Measurements from ENCODE around the gene SMAD5. TPM values are rescaled to one million over a fixed set of nuclear protein-coding genes. Genes with fewer than 3 reads are reported as not detected.

The SMAD5 gene
- total and polyA plus RNA-seq, 2 experiments from 2014 or later = 37.5 to 56.6 TPM

DNA sequence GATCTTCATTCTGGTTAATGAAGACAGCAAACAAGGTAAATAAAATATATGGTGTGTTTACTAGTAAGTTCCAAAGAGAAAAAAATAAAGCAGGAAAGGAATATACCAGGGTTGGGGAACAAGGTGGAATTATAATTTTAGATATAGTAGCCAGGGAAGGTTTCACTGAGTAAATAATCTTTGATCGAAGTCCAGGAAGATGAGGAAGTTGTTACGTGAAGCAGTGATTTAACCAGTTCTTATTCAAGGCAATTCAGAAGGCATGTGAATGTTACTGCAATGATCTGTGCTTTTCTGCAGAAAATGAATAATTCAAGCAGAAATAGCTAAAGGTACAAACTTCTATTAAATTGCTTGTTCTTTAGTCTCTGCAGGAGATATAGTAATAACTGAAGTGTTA, 54.2 kb downstream of the SMAD5 start:
- no peak overlapping the region for H2AFZ ChIP-seq
- Mint-ChIP-seq H3K36me3 (ENCODE audit: low read depth) (peaks cover 16% of the 10 kb centered on the region), H3K9me3 (no peaks in the 10 kb centered on the region), H3K27ac (no peak overlapping the region), H3K4me1 (peaks cover 10% of the 10 kb centered on the region; the same call in 2 of the 3 replicates), H3K27me3 (ENCODE audit: insufficient read depth, low read depth, poor library complexity) (peaks cover 26% of the 10 kb centered on the region), H3K4me3 (no peak overlapping the region)
- DNase-seq (ENCODE audit: low spot score) (no peak), ATAC-seq (no peak)
- H3K4me1 ChIP-seq (ENCODE audit: insufficient read depth) = peaks cover 7% of the 10 kb centered on the region; the same call in 1 of the 2 replicates
- no peak overlapping the region for H3K4me3 ChIP-seq
- no peak overlapping the region for H3K27ac ChIP-seq (ENCODE audit: low read depth)
- 0 out of 2 replicates have a peak, but pooled peaks cover 6% of the 10 kb centered on the region for H3F3A ChIP-seq (replicated peaks; ENCODE audit: low read depth)
- no peaks in the 10 kb centered on the region for H3K36me3 ChIP-seq (ENCODE audit: insufficient read depth)
- TF ChIP-seq NANOG (IDR thresholded peaks at IDR 0.05; ENCODE audit: borderline replicate concordance) (no peak), ZNF331 (CRISPR knock-in tag; IDR thresholded peaks at IDR 0.05; ENCODE audit: low read depth) (no peak), STAT1 (IDR thresholded peaks at IDR 0.05; ENCODE audit: unreplicated experiment) (no peak), REST (IDR thresholded peaks at IDR 0.05; ENCODE audit: unreplicated experiment) (no peak), CREB1 (CRISPR knock-in tag; IDR thresholded peaks at IDR 0.05; ENCODE audit: low read depth) (no peak), EZH2 (IDR thresholded peaks at IDR 0.05; ENCODE audit: low read depth, unreplicated experiment) (no peak), ZNF114 (CRISPR knock-in tag; IDR thresholded peaks at IDR 0.05) (no peak), JUNB (IDR thresholded peaks at IDR 0.05; ENCODE audit: unreplicated experiment) (no peak), EZH2phosphoT487 (IDR thresholded peaks at IDR 0.05; ENCODE audit: unreplicated experiment) (no peak), CTCF (conservative IDR thresholded peaks at IDR 0.05; ENCODE audit: low read depth in 2 of 2) (no peak)
- TF ChIP-seq, protein P1, sequence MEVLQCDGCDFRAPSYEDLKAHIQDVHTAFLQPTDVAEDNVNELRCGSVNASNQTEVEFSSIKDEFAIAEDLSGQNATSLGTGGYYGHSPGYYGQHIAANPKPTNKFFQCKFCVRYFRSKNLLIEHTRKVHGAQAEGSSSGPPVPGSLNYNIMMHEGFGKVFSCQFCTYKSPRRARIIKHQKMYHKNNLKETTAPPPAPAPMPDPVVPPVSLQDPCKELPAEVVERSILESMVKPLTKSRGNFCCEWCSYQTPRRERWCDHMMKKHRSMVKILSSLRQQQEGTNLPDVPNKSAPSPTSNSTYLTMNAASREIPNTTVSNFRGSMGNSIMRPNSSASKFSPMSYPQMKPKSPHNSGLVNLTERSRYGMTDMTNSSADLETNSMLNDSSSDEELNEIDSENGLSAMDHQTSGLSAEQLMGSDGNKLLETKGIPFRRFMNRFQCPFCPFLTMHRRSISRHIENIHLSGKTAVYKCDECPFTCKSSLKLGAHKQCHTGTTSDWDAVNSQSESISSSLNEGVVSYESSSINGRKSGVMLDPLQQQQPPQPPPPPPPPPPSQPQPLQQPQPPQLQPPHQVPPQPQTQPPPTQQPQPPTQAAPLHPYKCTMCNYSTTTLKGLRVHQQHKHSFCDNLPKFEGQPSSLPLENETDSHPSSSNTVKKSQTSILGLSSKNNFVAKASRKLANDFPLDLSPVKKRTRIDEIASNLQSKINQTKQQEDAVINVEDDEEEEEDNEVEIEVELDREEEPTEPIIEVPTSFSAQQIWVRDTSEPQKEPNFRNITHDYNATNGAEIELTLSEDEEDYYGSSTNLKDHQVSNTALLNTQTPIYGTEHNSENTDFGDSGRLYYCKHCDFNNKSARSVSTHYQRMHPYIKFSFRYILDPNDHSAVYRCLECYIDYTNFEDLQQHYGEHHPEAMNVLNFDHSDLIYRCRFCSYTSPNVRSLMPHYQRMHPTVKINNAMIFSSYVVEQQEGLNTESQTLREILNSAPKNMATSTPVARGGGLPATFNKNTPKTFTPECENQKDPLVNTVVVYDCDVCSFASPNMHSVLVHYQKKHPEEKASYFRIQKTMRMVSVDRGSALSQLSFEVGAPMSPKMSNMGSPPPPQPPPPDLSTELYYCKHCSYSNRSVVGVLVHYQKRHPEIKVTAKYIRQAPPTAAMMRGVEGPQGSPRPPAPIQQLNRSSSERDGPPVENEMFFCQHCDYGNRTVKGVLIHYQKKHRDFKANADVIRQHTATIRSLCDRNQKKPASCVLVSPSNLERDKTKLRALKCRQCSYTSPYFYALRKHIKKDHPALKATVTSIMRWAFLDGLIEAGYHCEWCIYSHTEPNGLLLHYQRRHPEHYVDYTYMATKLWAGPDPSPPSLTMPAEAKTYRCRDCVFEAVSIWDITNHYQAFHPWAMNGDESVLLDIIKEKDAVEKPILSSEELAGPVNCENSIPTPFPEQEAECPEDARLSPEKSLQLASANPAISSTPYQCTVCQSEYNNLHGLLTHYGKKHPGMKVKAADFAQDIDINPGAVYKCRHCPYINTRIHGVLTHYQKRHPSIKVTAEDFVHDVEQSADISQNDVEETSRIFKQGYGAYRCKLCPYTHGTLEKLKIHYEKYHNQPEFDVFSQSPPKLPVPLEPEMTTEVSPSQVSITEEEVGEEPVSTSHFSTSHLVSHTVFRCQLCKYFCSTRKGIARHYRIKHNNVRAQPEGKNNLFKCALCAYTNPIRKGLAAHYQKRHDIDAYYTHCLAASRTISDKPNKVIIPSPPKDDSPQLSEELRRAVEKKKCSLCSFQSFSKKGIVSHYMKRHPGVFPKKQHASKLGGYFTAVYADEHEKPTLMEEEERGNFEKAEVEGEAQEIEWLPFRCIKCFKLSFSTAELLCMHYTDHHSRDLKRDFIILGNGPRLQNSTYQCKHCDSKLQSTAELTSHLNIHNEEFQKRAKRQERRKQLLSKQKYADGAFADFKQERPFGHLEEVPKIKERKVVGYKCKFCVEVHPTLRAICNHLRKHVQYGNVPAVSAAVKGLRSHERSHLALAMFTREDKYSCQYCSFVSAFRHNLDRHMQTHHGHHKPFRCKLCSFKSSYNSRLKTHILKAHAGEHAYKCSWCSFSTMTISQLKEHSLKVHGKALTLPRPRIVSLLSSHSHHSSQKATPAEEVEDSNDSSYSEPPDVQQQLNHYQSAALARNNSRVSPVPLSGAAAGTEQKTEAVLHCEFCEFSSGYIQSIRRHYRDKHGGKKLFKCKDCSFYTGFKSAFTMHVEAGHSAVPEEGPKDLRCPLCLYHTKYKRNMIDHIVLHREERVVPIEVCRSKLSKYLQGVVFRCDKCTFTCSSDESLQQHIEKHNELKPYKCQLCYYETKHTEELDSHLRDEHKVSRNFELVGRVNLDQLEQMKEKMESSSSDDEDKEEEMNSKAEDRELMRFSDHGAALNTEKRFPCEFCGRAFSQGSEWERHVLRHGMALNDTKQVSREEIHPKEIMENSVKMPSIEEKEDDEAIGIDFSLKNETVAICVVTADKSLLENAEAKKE (CRISPR knock-in tag; IDR thresholded peaks at IDR 0.05) = no peak
- H3K9me2 ChIP-seq (ENCODE audit: insufficient read depth) = no peaks in the 10 kb centered on the region
- H3K27me3 ChIP-seq (ENCODE audit: insufficient read depth) = peaks cover 46% of the 10 kb centered on the region
- H3K4me2 ChIP-seq = no peak overlapping the region
- no peaks in the 10 kb centered on the region for H3K79me2 ChIP-seq (replicated peaks; ENCODE audit: insufficient read depth)
- H4K20me1 ChIP-seq (replicated peaks; ENCODE audit: insufficient read depth) = peaks cover 12% of the 10 kb centered on the region
